DND-41 (cell line): ENCODE results near the gene DAZAP1.
A peak's percentile ranks its signal among the peaks of the same experiment; 100 is the strongest.

Source experiments
- ATAC-seq: fragments of 200-7000 bp; cut with Tn5 transposase; 3 replicates; pipeline ENCODE4 v1.9.1; 2021; ENCODE audit warnings: low read depth; ENCODE audit not compliant: insufficient read depth
- DNase-seq: peaks from one replicate; pipeline ENCODE4 v3.0.0-alpha.2; 2020
- H2AFZ ChIP-seq: 2 replicates; pipeline ENCODE4 v1.6.0; 2012; ENCODE audit warnings: low read depth, low read length
- H3K27ac ChIP-seq: 2 replicates; pipeline ENCODE4 v1.5.1; 2012; ENCODE audit warnings: low read length, inconsistent platforms
- H3K27me3 ChIP-seq: fragments of 200-600 bp; sonication (generic); 2 replicates; pipeline ENCODE4 v1.6.0; 2012; ENCODE audit warnings: low read length, mild to moderate bottlenecking, inconsistent platforms; ENCODE audit not compliant: insufficient read depth, poor library complexity
- H3K36me3 ChIP-seq: 2 replicates; pipeline ENCODE4 v1.5.1; 2012; ENCODE audit warnings: low read length, inconsistent platforms; ENCODE audit not compliant: insufficient read depth
- H3K4me1 ChIP-seq: 2 replicates; pipeline ENCODE4 v1.5.1; 2012; ENCODE audit warnings: mild to moderate bottlenecking, low read length; ENCODE audit not compliant: insufficient read depth
- H3K4me2 ChIP-seq: 2 replicates; pipeline ENCODE4 v1.6.0; 2012; ENCODE audit warnings: mild to moderate bottlenecking, moderate library complexity, low read length, inconsistent platforms; ENCODE audit not compliant: insufficient read depth
- H3K4me3 ChIP-seq, 2 experiments: fragments of 200-600 bp in 1 of 2; shearing (Covaris generic) in 1 of 2; 2 replicates each; pipeline ENCODE4 v1.5.1; 2012 to 2016; ENCODE audit warnings: inconsistent platforms in 2 of 2, low read length in 2 of 2, mild to moderate bottlenecking in 2 of 2, low read depth in 1 of 2, moderate library complexity in 1 of 2
- H3K79me2 ChIP-seq: 2 replicates; pipeline ENCODE4 v1.6.0; 2012; ENCODE audit warnings: low read length, inconsistent platforms; ENCODE audit not compliant: insufficient read depth
- H3K9ac ChIP-seq: 2 replicates; pipeline ENCODE4 v1.6.0; 2012; ENCODE audit warnings: low read depth, mild to moderate bottlenecking, inconsistent platforms, low read length, moderate library complexity
- H3K9me3 ChIP-seq: 2 replicates; pipeline ENCODE4 v1.5.1; 2012; ENCODE audit warnings: low read length, moderate library complexity, mild to moderate bottlenecking, inconsistent platforms; ENCODE audit not compliant: insufficient read depth, severe bottlenecking
- H4K20me1 ChIP-seq: 2 replicates; pipeline ENCODE4 v1.6.0; 2012; ENCODE audit warnings: low read length; ENCODE audit not compliant: insufficient read depth
- CTCF ChIP-seq: IDR thresholded peaks from 2 replicates; pipeline ENCODE4 v1.5.1; 2012; ENCODE audit warnings: borderline replicate concordance, low read length, moderate library complexity, mild to moderate bottlenecking; ENCODE audit not compliant: poor library complexity, severe bottlenecking; ENCODE audit errors: extremely low read depth
- EZH2 ChIP-seq: IDR thresholded peaks from 3 replicates; pipeline ENCODE4 v1.6.1; 2012; ENCODE audit warnings: borderline replicate concordance, low read depth, mild to moderate bottlenecking, moderate library complexity, low read length, inconsistent platforms; ENCODE audit not compliant: severe bottlenecking

The DAZAP1 gene

GRCh38 chr19:1441677-1442438 is 34.5 kb downstream of the DAZAP1 start:
- TF ChIP-seq EZH2, result no peak
- H3K4me1 ChIP-seq, result peaks cover 36% of the 10 kb centered on the region
- H3K79me2 ChIP-seq, result peaks cover 37% of the 10 kb centered on the region
- no peak overlapping the region for H2AFZ ChIP-seq
- no peak overlapping the region for H3K9ac ChIP-seq
- no peak for ATAC-seq
- no peaks in the 10 kb centered on the region for H3K27me3 ChIP-seq
- no peaks in the 10 kb centered on the region for H3K9me3 ChIP-seq
- no peak overlapping the region for H3K27ac ChIP-seq
- no peak overlapping the region for H3K4me2 ChIP-seq
- H3K4me3 ChIP-seq, result no peak overlapping the region
- H4K20me1 ChIP-seq, result peaks cover 57% of the 10 kb centered on the region
- peaks cover 39% of the 10 kb centered on the region for H3K36me3 ChIP-seq
- no peak for DNase-seq

- peaks cover 54% of the 10 kb centered on the region for H4K20me1 ChIP-seq
- DNase-seq (peak; percentile 80), ATAC-seq (peak; percentile 88)
- peaks cover 16% of the 10 kb centered on the region for H3K79me2 ChIP-seq
- H3K4me1 ChIP-seq, result peaks cover 18% of the 10 kb centered on the region
- no peaks in the 10 kb centered on the region for H3K9me3 ChIP-seq
- peak overlapping the region in 1 of 2 experiments; percentile 47; a peak in 2 of 4 replicates for H3K4me3 ChIP-seq
- H3K27me3 ChIP-seq, result no peaks in the 10 kb centered on the region
- no peak overlapping the region; the same call in none of the 2 replicates for H3K27ac ChIP-seq
- H3K9ac ChIP-seq, result peak overlapping the region; percentile 56
- peak overlapping the region; percentile 67 for H2AFZ ChIP-seq
- TF ChIP-seq CTCF, result peak; percentile 95
- no peak for TF ChIP-seq EZH2
- H3K36me3 ChIP-seq, result peaks cover 25% of the 10 kb centered on the region
- H3K4me2 ChIP-seq, result peak overlapping the region; percentile 62
These were observed 38.0 kb downstream of the DAZAP1 start for GRCh38 chr19:1445185-1445931.

- TF ChIP-seq CTCF, result no peak
- no peak for TF ChIP-seq EZH2
- peaks cover 54% of the 10 kb centered on the region for H4K20me1 ChIP-seq
- H3K27me3 ChIP-seq, result peaks cover 5% of the 10 kb centered on the region
- no peak overlapping the region for H2AFZ ChIP-seq
- no peak overlapping the region for H3K4me2 ChIP-seq
- no peak overlapping the region for H3K27ac ChIP-seq
- DNase-seq (no peak), ATAC-seq (no peak)
- no peak overlapping the region for H3K4me3 ChIP-seq
- peaks cover 10% of the 10 kb centered on the region for H3K4me1 ChIP-seq
- H3K79me2 ChIP-seq, result peaks cover 9% of the 10 kb centered on the region; the same call in 1 of the 2 replicates
- H3K9ac ChIP-seq, result no peak overlapping the region
- H3K9me3 ChIP-seq, result no peaks in the 10 kb centered on the region
- peaks cover 17% of the 10 kb centered on the region for H3K36me3 ChIP-seq
These were observed 38.7 kb downstream of the DAZAP1 start for GRCh38 chr19:1445932-1446712.
